Spleen (tissue), 7 donors: Measurements from ENCODE around the gene HIPK2.

Experiments used
- POLR2A ChIP-seq, 3 donors: fragments of 450-650 bp; IDR thresholded peaks; one replicate each; pipeline ENCODE4 v1.5.1; 2017; ENCODE audit warnings: antibody characterized with exemption in 3 of 3, mild to moderate bottlenecking in 1 of 3
- POLR2AphosphoS5 ChIP-seq, 3 donors: sonication (generic); formaldehyde crosslinking; IDR thresholded peaks; one replicate each; pipeline ENCODE4 v1.5.1; 2017; ENCODE audit warnings: antibody characterized with exemption in 3 of 3
- TF ChIP-seq, protein P1 (sequence below), 11 experiments: fragments of 200-600 bp in 7 of 11; fragments of 450-650 bp in 4 of 11; sonication (generic) in 4 of 11; IDR thresholded peaks in 8 of 11; conservative IDR thresholded peaks in 3 of 11; 1 replicate in 7 of 11; 2 replicates in 4 of 11; pipeline versions ENCODE4 v1.4.0 to v1.8.0; 2016 to 2021; ENCODE audit warnings: antibody characterized with exemption in 11 of 11, inconsistent platforms in 4 of 11, mild to moderate bottlenecking in 1 of 11
- donor health status: DM: no; HTN: no; CAD: no; lungs with moderate emphysema.
- donor health status: DM: no; HTN: no; CAD: no.
- donor health status: DM: no; HTN: no; CAD: no.

DNA sequence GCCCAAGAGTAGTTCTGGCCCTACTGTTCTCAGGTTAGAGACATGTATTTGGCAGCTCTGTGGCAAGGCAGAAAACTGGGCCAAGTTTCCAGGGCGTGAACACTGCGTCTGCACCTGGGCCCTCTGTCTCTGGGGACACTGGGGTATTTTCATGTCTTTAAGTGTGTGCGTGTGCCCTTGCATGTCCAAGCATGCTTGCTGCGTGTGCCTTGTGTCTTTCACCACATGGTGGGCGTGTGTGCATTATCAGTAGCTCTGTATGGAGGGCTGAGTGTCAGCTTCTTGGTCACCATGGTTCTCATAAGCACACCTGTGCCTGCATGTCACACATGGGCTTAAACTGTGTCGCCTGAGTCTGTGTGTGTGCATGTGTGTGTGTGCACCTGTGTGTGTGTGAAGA lies 69.3 kb downstream of the HIPK2 start:
- TF ChIP-seq POLR2AphosphoS5 (IDR thresholded peaks at IDR 0.05): peak in 2 of 3 donors; percentile 19 to 50
- TF ChIP-seq POLR2A (IDR thresholded peaks at IDR 0.05): no peak
- TF ChIP-seq, protein P1, sequence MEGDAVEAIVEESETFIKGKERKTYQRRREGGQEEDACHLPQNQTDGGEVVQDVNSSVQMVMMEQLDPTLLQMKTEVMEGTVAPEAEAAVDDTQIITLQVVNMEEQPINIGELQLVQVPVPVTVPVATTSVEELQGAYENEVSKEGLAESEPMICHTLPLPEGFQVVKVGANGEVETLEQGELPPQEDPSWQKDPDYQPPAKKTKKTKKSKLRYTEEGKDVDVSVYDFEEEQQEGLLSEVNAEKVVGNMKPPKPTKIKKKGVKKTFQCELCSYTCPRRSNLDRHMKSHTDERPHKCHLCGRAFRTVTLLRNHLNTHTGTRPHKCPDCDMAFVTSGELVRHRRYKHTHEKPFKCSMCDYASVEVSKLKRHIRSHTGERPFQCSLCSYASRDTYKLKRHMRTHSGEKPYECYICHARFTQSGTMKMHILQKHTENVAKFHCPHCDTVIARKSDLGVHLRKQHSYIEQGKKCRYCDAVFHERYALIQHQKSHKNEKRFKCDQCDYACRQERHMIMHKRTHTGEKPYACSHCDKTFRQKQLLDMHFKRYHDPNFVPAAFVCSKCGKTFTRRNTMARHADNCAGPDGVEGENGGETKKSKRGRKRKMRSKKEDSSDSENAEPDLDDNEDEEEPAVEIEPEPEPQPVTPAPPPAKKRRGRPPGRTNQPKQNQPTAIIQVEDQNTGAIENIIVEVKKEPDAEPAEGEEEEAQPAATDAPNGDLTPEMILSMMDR (IDR thresholded peaks at IDR 0.05 in 8 of 11, conservative IDR thresholded peaks at IDR 0.05 in 3 of 11): no peak
